GM21360 (cell line): ENCODE data around the gene TGFBR3.

ENCODE experiments used
- ATAC-seq: cut with Tn5 transposase; IDR thresholded peaks from one replicate; pipeline ENCODE4 v1.9.1; 2021; ENCODE audit warnings: mild to moderate bottlenecking, moderate library complexity; ENCODE audit not compliant: unreplicated experiment

TGFBR3 gene

DNA sequence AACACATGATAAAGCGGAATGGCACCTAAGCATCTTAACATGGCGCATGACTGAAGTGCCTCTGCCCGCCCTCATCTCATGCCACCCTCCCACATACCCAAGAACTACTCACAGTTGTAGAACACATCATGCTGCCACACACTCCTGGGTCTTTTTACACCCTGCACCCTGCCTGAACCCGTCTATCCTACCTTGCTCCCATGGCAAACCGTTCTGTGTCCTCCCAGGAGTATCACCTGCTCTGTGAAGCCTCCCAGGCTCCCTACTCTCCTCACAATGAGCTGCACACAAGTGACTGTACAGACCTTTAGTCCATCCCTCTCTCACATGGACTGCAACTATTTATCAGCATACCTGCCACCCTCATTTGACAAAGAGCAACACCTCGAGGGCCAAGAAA, 144.0 kb downstream of the TGFBR3 start:
- no peak for ATAC-seq

DNA sequence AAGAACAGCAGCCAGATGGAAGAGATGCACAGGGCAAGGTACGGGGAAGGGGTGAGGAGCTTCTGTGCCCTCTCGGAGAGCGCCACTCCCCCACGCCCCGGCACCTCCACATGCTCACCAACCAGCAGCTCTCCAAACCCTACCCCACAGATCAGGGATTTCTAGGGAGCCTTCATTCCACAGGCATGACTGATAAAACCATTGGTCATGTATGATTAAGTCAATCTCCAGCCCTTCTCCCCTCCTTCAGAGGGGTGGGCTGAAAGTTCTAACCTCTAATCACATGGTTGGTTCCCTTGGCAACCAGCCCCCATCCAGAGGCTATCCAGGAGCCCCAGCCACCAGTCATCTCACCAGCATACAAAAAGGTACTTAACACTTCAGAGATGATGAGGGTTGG, 144.7 kb downstream of the TGFBR3 start:
- ATAC-seq, result no peak

DNA sequence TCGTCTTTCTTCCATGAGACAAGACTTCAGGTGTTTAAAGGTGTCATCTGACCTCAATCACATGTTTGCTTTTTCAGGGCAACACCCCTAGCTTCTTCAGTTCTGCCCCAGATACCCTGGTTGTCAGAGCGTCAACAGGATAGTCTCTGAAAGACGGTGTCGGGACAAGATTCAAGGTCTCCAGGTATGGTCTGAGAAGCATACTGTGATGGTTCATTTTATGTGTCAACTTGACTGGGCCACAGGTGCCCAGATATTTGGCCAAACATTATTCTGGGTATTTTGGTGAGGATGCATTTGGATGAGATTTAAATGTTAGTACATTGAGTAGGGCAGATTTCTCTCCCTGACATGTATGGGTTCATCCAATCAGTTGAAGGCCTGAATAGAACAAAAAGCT, 148.3 kb downstream of the TGFBR3 start:
- ATAC-seq, result no peak

DNA sequence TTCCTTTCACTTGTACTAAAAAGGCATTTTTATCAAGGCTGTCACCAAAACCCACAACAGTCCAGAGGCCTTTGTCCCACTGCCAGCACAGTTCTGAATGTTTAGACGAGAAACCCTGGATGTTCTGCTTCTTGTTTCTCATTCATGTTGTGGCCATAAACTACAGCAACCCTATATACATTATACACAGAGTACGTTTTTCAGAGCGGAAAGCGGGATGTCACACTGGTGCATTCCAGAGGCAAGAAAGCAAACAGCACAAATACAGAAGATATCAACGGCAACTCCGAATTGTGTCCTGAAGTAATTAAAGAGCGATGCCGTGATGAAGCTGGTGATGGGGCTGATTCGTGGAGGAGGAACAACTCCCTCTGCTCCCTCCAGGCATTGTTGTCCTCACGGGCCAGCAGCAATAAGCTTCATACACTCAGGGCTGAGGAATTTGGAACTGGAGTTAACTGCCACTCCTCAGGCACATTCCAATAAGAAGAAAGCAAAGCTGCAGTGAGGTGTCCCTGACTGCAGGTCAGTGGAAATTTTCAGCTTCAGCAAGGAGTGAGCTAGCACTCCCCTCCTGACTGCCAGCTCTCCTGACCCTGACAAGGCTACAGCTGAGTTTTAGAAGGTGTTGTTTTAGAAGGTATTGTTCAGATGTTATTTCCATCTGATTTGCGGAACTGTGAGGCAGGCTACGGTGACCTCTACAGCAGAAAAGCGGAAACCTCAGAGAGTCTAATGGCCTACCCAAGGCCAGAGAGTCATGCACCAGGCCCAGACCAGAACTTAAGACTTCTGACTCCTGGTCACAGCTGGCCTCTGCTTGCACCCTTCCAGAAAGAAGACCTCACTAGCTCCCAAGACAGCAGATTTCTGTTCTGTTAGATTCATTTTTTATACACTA, 149.0 kb downstream of the TGFBR3 start:
- ATAC-seq, result no peak

DNA sequence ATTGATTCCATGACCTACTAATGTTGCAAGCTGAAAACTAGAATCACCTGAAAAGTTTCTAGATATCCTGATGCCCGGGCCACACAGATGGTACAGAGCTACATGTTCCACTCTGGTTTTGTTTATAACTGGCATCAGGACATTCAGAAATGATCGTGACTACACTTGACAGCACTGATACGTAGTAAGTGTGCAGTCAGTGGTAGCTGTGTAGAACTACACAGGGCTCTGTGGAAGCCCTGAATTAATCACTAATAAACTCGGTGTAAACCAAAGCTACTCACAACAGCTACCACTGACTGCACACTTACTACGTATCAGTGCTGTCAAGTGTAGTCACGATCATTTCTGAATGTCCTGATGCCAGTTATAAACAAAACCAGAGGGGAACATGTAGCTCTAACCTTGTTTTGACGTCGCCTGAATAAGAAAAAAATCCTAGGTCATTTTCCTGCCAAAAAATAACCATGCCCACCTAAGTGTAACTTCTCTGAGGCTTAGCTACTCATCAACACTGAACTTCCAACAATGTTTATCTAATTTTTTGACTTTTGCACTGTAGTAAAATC, 149.7 kb downstream of the TGFBR3 start:
- ATAC-seq, result no peak

DNA sequence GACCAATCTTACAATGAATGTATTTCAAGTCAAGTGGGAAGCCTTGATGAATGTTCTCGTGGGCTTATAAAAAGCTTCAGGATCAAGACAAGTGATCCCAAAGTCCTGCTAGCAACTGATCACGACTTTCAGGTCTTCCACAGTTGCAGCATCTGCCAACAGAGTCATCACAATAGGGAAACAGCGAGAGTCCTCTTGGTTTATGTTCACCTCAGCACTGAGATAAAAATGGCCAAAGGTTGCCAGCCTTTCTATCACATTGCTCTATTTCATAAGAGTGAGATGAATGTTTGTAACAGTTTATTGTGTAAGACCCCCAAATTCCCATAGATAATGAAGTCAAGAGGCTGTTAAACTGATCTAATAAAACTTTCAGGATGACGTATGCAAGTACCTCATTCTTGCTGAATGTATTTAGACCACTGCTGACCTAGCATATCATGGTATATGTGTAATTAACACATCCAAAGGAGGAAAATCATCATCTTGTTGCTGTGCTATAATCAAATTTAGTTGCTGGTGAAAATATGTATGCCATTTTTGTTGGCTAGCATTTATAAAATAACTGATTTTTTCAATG, 150.6 kb downstream of the TGFBR3 start:
- no peak for ATAC-seq

DNA sequence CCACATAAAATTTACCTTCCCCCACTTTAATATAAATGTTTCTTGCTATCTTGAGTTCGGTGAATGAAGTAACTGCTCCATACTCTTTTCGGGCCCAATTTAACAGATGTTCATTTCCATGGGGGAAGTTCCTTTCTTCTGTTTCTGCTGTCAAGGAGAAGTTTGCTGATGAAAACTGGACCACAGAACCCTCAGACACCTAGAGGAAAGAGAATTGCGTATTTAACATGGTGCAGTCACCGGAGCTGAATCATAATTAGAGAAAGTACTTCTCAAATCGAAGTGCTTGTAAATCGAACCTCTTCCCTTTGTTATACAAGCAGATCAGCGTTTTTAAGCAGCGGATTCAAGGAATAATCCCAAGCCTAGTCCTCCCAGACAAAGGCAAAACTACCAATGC, 151.2 kb downstream of the TGFBR3 start:
- ATAC-seq, result no peak

DNA sequence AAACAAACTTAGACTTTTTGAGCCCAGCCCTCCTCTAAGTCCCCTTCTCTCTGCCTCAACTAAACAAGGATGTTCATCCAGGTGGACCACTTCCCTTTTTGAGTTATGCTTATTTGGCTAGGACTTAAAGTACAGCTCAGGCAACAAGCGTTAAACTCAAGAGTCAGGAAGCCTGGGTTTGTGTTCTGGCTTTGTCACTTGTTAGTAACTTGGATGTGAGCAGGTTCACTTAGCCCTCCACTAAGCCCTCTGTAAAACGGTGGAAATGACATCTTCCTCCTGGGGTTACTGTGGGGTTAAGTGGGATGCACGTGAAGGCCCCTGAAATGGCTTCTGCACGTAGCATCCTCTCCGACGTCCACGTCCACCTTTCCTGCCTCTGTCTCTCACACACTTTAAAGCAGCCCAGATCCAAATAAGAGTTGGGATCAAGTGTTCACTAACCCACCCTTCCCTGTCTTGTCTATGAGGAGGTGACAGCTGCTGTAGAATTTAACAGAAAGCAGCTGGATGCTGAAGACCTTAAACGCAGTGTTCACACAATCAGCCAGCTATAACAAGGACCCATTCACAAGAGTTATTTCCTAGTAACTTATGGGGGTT, 152.7 kb downstream of the TGFBR3 start:
- ATAC-seq, result no peak

DNA sequence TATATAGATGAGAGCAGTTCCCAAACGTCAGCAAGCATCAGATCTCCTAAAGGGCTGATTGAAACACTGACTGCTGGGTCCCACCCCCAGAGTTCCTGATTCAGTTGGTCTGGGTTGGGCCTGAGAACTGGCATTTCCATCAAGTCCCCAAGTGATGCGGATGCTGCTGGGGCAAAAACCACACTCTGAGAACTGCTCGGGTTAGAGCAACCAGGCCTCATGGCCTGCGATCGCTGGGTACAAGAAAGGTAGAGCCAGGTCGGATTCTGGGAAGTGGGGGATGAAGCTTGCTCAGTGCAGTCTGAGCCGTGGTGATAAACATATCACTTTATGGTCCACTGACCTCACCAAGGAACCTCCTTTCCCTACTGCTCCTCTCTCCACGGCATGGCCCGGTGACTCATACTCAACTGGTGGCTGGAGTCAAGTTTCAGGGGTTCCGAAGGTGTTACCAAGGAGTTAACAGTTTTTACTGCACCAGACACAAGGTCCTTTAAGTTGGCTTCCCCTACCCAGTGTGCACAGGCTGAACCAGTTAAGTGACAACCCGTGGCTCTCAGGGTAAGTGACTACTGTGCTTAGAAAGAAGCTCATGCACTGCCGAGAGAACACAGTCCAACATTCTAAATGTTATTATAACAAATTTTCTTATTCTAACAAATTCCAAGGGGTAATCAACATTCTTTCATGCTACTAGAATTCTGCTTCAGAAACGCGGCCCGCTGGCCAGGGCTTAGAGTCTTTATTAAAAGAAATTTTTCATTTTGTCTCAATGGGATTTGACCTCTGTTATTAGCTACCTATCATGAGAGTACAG, 153.5 kb downstream of the TGFBR3 start:
- no peak for ATAC-seq

DNA sequence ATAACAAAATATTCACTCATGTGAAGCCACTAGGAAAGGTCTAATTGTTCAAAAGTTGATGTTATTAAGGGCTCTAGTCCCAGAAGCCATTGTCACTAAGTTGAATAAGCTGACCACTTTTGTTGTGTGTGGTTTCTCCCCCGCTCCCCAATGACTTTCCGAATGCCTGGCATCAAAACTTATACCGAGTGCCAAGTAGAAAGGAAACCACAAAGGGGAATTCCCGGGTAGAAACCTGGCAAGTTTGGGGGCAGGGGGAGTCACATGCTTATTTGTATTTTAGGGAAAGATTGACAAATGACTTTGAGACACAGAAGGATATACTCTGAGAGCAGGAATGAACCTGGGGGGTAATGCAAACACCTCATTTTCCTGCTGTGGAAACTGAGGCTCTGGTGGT, 154.1 kb downstream of the TGFBR3 start:
- no peak for ATAC-seq

DNA sequence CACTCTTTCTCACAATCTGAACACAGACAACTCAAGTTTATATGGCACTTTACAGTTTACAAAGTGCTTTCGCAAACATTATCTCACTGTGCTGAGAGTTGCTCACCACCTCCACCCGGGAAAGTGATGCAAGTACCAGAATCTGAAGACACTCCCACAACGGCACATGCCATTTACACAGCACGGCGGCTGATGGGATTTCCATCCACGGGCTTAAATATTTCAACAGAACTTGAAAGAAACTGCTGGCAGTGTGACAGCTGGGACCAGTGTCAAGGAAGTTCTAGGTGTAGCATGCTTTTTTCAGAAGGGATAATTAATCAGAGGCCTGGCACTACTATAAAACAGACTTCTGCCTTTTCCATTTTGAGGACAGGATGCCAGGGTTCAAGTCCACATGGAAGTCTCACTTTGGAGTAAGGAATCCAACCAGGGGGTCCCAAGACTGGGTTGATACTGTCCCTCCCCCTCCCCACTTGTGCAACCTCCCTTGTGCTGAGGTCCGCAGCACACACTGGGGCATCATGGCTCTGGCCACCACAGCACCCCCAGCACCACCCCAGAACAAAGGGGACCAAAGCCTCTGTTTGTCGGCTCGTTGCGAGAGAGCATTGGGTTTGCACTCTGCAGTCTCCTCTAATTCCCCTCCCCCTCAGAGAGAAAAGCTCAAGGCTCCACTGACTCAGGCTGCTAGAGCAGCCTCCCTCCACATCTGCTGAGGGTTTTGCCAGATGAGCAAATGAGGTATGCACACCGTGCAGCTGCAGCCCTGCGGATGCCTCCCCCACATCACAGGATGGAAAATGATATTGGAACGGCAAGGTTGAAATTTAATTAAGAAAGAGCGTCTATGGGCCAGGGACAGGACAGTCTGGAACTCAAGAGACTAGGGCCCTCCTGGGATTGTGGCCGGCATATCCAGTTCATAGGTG, 154.9 kb downstream of the TGFBR3 start:
- no peak for ATAC-seq

DNA sequence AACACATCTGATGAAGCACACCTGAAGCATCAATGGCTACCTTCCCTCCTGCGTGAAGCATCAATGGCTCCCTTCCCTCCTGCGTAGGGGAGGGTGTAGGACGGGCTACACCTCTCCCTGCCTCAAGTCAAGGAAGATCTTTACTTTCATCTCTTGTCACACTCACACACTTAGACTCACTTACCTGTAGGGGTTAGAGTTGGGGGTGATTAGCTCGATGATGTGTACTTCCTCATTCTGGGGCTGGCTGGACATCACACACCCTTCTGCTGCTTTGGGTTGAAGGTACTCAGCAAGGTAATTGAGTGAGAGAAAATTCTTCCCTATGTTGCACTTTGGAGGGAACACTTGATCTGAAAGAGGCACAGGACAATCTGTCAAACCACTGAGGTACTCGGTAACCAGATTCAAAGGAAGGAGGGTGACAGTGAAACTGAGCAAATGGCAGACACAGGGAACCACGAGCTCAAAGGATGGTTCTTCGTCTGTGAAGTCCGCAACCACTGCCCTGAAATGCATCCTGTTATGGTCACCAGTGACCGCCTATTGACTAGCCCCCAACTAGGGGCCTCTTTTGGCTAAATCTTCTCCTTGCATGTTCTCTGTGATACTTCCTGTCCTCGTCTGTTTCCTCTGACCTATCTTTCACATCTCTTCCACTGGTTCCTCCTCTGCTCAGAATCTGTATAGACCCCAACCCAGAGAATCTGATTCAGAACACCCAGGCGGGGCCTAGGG, 156.2 kb downstream of the TGFBR3 start:
- ATAC-seq, result no peak

DNA sequence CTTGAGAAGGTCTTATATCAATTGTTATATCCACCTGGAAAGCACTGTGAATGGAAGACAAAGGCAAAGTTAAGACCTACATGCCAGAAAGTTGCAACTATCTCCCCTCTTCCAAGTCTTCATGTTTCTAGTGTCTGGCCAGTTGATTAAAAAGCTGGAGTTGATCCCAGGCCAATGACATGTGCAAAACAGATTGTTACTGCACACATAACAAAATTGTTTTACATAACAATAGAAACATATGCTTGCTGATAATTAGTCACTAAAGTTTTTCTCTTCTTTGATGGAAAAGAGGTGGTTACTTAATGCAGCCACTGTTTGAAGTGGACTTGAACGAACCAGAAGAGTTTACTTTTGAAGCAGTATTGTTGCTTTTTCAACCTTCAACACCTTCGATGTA, 158.2 kb downstream of the TGFBR3 start:
- ATAC-seq, result no peak

DNA sequence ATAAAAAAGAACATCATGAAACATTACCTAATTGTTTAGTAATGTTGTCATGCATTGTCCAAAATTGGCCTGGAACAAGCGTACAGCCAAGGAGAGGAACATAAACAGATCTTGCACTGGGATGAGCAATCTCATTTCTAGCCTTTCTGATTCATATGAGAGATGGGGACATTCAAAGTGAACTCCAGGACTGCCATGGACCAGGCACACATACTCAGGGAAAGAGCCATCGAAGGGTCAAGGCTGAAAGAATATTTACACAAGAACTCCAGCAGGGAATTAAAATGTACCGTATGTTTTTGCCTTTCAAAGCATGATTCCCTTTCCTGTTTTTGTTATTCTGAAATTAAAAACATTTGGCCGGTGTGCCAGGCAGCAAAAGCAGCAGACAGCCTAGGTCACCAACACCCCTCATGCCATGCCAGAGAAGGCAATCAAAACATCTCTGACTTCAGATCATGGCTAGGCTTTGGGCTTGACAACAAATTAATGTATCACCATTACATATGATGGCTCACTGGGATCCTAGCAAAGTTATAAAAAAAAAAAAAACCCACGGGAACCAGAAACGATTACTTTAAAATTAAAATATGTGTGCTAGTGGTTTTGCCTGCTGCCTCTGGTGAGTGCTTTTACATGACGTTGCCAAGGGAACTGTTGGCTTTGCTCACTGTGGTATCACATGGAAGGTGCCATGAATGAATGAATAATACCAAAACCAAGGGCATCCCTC, 159.8 kb downstream of the TGFBR3 start:
- ATAC-seq, result no peak

DNA sequence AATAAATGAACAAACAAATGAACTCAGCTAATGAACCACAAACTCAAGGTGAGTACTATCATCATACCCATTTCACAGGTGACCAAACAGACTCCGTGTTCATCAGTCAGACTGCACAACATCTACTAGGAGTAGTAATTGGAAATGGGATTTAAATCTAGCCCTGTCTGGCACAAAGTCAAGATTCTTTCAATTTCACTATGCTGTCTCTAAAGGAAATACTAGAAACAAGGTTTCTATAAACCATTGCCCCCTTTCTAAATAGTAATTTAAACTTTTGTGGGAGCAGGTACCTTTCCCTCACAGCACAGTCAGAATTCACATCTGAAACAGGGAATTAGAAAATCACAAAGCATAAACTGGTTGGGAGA, 160.3 kb downstream of the TGFBR3 start:
- ATAC-seq, result no peak

DNA sequence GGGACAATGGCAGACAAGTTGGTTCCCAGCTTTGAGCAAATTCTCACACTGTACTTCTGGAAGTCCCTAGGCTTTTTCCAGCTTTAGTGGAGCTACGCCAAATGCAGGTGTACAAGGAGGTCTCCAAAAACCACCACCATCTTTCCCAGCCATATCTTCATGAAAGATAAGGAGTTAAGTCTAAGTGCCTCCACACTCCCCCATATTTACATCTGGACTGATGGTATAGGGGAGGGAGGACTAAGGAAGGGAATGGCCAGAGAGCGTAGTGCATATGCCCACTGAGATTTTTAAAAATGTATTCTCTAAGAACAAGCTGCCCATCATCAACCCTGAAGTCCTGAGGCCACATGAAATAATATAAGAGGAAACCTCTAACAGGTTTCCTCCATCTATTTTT, 161.3 kb downstream of the TGFBR3 start:
- no peak for ATAC-seq

DNA sequence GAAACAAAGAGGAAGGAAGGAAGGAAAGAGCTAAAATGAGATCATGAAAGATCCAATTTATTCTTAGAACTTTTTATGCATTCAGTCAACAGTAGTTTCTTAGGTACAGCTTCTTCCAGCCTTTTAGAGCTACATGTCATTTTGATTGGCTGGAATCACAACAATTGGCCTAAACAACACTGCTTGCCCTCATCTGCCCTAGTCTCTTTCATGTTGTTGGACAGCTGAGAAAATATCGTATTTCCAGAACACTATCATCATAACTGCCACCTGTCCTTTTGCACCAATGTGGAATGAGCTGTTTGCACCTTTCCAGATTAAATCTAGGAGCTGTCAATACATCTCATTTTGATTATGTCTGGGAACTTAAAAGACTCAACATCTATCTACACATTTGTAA, 161.7 kb downstream of the TGFBR3 start:
- no peak for ATAC-seq

DNA sequence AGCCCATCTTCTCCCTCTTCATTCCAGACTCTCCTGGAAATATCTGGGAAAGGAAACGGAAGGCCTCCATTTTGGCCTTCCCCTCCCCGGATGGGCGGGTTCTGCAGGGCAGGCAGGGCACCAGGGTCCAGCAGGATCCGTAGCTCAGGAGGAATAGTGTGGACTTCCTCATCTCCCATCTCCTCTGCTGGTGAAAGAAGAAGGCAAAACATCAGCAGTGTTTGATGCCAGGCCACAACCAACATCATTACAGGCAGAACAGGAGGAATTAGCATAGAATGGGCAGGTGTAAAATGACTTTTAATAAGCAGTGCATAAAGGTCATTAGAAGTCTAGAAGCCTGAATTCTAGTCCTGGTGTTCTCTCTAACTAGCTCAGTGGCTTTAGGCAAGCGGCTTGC, 165.9 kb downstream of the TGFBR3 start:
- ATAC-seq, result no peak

DNA sequence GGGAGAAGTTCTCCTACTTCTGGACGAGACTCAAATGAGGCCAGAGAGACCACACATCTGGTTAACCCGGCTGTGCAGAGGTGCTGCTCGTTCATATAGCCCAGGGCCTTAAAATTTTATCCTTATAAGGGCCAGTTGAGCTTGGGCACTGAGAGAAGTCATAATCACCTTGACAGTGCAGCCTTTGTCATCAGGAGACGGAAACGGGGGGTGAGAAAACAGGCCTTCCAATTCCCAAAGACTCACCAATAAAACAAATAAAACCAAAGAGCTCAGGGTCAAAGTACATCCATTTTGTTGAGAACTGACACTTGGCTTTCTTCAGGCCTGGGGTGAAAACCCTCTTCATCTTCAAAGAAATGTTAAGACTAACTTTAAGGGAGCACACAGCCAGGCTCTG, 167.1 kb downstream of the TGFBR3 start:
- no peak for ATAC-seq
